HG02759 (cell line): ENCODE data around the gene PRSS22.

Experiments used
- ATAC-seq: cut with Tn5 transposase; IDR thresholded peaks from one replicate; pipeline ENCODE4 v1.9.1; 2021; ENCODE audit warnings: mild to moderate bottlenecking, moderate library complexity; ENCODE audit not compliant: unreplicated experiment

PRSS22 gene

GRCh38 chr16:2852731-2853507 lies 5.1 kb downstream of the PRSS22 start:
- no peak for ATAC-seq

GRCh38 chr16:2852003-2852730 lies 5.8 kb downstream of the PRSS22 start:
- no peak for ATAC-seq

GRCh38 chr16:2848933-2849725 lies 8.8 kb downstream of the PRSS22 start:
- ATAC-seq, result no peak

- no peak for ATAC-seq
Observed at GRCh38 chr16:2846511-2847310, 11.3 kb downstream of the PRSS22 start.

GRCh38 chr16:2845116-2845515 lies 12.9 kb downstream of the PRSS22 start:
- no peak for ATAC-seq

- ATAC-seq, result no peak
Observed at GRCh38 chr16:2843526-2843925, 14.4 kb downstream of the PRSS22 start.

GRCh38 chr16:2842340-2843000 lies 15.5 kb downstream of the PRSS22 start:
- no peak for ATAC-seq

GRCh38 chr16:2841606-2842339 lies 16.2 kb downstream of the PRSS22 start:
- no peak for ATAC-seq

GRCh38 chr16:2840914-2841313 lies 17.1 kb downstream of the PRSS22 start:
- no peak for ATAC-seq

GRCh38 chr16:2839650-2840450 lies 18.1 kb downstream of the PRSS22 start:
- no peak for ATAC-seq

GRCh38 chr16:2838928-2839327 lies 19.0 kb downstream of the PRSS22 start:
- ATAC-seq, result no peak

GRCh38 chr16:2836646-2837508 lies 21.1 kb downstream of the PRSS22 start:
- ATAC-seq, result no peak

GRCh38 chr16:2835638-2836493 lies 22.1 kb downstream of the PRSS22 start:
- ATAC-seq, result no peak

- no peak for ATAC-seq
Observed at GRCh38 chr16:2834968-2835367, 23.0 kb downstream of the PRSS22 start.

GRCh38 chr16:2833776-2834175 lies 24.2 kb downstream of the PRSS22 start:
- ATAC-seq, result no peak

GRCh38 chr16:2831203-2831602 lies 26.8 kb downstream of the PRSS22 start:
- ATAC-seq, result no peak

GRCh38 chr16:2830355-2830695 lies 27.6 kb downstream of the PRSS22 start:
- no peak for ATAC-seq
